Measurements from ENCODE around the gene PCDHA12.
"Not testable (repeated sequence)": the region's sequence is repeated elsewhere in the genome, so short reads cannot be mapped to it uniquely, and the experiment has no call there.

PCDHA12 gene

GRCh38 chr5:140862441-140863295 lies 12.4 kb upstream of the PCDHA12 start:
- DNase-seq (ENCODE audit: low spot score), result no peak

DNA sequence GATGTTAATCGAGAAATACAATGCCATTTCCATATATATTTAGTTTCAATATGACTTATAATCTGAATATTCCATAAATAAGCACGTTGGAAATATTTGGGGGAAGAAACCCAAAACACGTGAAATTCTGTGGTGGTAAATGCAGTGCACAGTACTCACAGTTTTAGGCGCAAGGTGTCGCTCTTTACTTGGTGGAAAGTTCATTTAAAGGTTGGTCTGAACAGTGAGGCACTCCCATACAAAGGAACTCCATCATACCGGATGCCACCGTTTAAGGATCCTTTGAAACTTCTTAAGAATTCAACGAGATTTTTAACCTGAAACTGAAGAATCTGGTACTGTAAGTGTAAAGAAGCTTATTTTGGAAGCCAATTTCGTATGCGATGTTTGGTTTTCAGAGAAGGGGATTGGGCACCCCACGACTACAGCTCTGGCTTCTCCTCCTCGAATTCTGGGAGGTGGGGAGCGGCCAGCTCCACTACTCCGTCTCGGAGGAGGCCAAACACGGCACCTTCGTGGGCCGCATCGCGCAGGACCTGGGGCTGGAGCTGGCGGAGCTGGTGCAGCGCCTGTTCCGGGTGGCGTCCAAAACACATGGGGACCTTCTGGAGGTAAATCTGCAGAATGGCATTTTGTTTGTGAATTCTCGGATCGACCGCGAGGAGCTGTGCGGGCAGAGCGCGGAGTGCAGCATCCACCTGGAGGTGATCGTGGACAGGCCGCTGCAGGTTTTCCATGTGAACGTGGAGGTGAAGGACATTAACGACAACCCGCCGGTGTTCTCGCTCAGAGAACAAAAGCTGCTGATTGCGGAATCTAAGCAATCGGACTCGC lies 6.2 kb upstream of the PCDHA12 start, which contains the start of gene PCDHA11:
PCDHA11 (plus strand) TSS at position 237 of the 834 bp plus-strand sequence; CDS start at position 384, 147 bp downstream.
- no peak for DNase-seq (ENCODE audit: low spot score)

GRCh38 chr5:140869555-140869886 lies 5.6 kb upstream of the PCDHA12 start:
- DNase-seq (ENCODE audit: low spot score), result peak; percentile 47

DNA sequence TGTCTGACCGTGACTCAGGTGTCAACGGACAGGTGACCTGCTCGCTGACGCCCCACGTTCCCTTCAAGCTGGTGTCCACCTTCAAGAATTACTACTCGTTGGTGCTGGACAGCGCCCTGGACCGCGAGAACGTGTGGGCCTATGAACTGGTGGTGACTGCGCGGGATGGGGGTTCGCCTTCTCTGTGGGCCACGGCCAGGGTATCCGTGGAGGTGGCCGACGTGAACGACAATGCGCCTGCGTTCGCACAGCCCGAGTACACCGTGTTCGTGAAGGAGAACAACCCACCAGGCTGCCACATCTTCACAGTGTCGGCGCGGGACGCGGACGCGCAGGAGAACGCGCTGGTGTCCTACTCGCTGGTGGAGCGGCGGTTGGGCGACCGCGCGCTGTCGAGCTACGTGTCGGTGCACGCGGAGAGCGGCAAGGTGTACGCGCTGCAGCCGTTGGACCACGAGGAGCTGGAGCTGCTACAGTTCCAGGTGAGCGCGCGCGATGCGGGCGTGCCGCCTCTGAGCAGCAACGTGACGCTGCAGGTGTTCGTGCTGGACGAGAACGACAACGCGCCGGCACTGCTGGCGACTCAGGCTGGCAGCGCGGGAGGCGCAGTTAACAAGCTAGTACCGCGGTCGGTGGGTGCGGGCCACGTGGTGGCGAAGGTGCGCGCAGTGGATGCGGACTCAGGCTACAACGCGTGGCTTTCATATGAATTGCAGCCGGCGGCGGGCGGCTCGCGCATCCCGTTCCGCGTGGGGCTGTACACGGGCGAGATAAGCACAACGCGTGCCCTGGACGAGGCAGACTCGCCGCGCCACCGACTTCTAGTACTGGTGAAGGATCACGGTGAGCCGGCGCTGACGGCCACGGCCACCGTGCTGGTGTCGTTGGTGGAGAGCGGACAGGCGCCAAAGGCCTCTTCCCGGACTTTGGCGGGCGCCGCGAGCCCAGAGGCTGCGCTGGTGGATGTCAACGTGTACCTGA lies 4.6 kb upstream of the PCDHA12 start:
- no peak for DNase-seq (ENCODE audit: low spot score)

- DNase-seq (ENCODE audit: low spot score), result not testable (repeated sequence)
Measured at GRCh38 chr5:140876541-140877261, 1.6 kb downstream of the PCDHA12 start.

- no peak for DNase-seq (ENCODE audit: low spot score)
Measured at GRCh38 chr5:140877262-140877581, 2.1 kb downstream of the PCDHA12 start.

GRCh38 chr5:140881889-140882590 lies 6.9 kb downstream of the PCDHA12 start, which contains the start of gene PCDHA13:
PCDHA13 (plus strand) TSS chr5:140882124; CDS start chr5:140882269, 145 bp downstream.
- DNase-seq (ENCODE audit: low spot score), result peak; percentile 33

- DNase-seq (ENCODE audit: low spot score), result no peak
Measured at GRCh38 chr5:140882591-140882899, 7.4 kb downstream of the PCDHA12 start.

DNA sequence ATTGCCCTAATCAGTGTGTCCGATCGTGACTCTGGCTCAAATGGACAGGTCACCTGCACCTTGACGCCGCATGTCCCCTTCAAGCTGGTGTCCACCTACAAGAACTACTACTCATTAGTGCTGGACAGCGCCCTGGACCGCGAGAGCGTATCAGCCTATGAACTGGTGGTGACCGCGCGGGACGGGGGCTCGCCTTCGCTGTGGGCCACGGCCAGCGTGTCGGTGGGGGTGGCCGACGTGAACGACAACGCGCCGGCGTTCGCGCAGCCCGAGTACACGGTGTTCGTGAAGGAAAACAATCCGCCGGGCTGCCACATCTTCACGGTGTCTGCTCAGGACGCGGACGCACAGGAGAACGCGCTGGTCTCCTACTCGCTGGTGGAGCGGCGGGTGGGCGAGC lies 8.3 kb downstream of the PCDHA12 start:
- DNase-seq (ENCODE audit: low spot score), result no peak

GRCh38 chr5:140883927-140884697 lies 9.0 kb downstream of the PCDHA12 start:
- DNase-seq (ENCODE audit: low spot score), result no peak

- DNase-seq (ENCODE audit: low spot score), result no peak
Measured at GRCh38 chr5:140916325-140916724, 41.2 kb downstream of the PCDHA12 start.

DNA sequence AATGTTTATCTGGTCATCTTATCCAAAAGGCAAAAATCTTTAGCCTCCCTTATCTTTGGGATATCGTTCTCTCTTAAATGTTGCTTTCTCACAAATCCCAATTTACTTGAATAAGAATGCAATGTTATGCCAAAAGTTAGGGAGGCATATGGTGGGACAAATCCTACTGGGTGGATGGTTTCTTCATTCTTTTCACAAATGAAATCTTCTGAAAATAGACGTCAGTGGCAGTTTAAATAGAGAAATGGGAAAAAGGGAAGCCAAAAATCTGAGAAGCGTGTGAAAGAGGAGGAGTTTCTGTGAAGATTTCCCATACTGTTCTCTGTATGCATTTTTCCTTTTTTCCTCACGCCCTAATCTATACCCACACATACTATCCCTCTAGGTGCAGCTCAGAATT lies 48.5 kb downstream of the PCDHA12 start:
- no peak for DNase-seq (ENCODE audit: low spot score)

DNA sequence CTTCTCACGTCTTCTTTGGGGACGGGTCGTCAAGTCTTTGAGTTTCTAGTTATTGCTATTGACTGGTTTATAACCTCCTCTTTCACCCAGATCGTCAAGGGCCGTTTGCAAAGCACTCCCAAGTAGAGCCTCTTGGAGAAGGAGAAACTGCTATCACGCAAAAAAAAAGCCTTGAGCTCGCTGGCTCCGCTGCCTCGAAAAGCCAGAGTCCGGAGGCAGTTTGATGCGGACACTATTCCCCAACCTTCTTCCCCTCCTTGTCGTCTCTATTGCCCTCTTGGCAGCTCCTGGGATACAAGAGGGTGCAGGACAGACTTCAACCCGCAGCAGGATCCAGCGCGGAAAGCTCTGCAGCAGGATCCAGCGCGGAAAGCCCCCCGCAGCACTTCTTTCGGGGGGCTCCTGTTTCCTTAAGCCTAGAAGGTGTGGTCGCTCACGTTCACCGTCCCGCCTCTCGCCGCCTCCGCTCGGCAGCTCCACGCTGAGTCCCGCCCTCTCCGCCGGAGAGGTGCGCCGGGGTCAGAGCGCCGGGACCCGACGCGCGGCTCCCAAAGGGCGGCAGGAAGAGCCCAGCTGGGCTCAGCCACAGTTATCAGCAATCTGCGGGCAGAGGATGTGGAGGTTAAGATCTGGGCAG lies 50.8 kb downstream of the PCDHA12 start, which contains the start of gene PCDHAC1:
PCDHAC1 (plus strand) TSS at position 494 of the 637 bp plus-strand sequence. CDS start 594 bp downstream, outside the sequence.
- no peak for DNase-seq (ENCODE audit: low spot score)

- peak; percentile 66 for DNase-seq (ENCODE audit: low spot score)
Measured at GRCh38 chr5:140926443-140927227, 51.5 kb downstream of the PCDHA12 start.

DNA sequence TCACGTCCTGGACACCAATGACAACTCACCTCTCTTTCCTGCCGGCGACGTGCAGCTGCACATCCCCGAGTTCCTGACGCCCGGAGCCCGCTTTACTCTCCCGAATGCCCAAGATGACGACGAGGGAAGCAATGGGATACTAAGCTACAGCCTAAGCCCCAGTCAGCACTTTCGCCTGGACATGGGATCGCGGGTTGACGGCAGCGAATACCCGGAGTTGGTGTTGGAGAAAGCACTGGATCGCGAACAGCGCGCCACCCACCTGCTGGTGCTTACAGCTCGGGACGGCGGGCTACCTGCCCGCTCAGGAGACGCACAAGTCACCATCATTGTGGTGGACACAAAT lies 52.1 kb downstream of the PCDHA12 start:
- DNase-seq (ENCODE audit: low spot score), result no peak
